ENCODE measurements around the gene TEX53.

GRCh38 chr9:114633438-114634089 is 24.0 kb downstream of the TEX53 start:
- TF ChIP-seq EZH2 (IDR thresholded peaks at IDR 0.05; ENCODE audit: borderline replicate concordance, low read depth, low read length, severe bottlenecking) (no peak), CTCF (IDR thresholded peaks at IDR 0.05; ENCODE audit: borderline replicate concordance, extremely low read depth, low read length, poor library complexity, severe bottlenecking) (no peak)
